ENCODE measurements around the gene ELFN1. TPM values are rescaled to one million over a fixed set of nuclear protein-coding genes. Genes with fewer than 3 reads are reported as not detected.

The ELFN1 gene
- total and polyA plus RNA-seq, 2 donors from 2014 or later: 3.5 to 3.8 TPM

GRCh38 chr7:1719913-1720312, 49.8 kb downstream of the ELFN1 start:
- DNase-seq (no peak), FAIRE-seq (no peak)
- Histone ChIP-seq H3K27me3 (ENCODE audit: control insufficient read depth, insufficient read depth, low read length) (no peaks in the 10 kb centered on the region), H3K36me3 (ENCODE audit: control insufficient read depth in 2 of 3, insufficient read depth in 3 of 3, low read length in 3 of 3) (no peaks in the 10 kb centered on the region), H3K9ac (ENCODE audit: low read length in 3 of 3) (no peak overlapping the region), H3K4me1 (ENCODE audit: control insufficient read depth in 2 of 3, insufficient read depth in 2 of 3, low read depth in 1 of 3, low read length in 3 of 3) (no peaks in the 10 kb centered on the region), H3K27ac (ENCODE audit: low read depth in 2 of 2, low read length in 2 of 2) (no peak overlapping the region), H3K4me3 (ENCODE audit: low read length in 3 of 3) (no peak overlapping the region), H3K9me3 (ENCODE audit: control insufficient read depth in 2 of 3, insufficient read depth in 1 of 3, low read length in 3 of 3) (no peaks in the 10 kb centered on the region)
- intact Hi-C loops (cut with DNase I): no loop called here
- TF ChIP-seq, protein P1, sequence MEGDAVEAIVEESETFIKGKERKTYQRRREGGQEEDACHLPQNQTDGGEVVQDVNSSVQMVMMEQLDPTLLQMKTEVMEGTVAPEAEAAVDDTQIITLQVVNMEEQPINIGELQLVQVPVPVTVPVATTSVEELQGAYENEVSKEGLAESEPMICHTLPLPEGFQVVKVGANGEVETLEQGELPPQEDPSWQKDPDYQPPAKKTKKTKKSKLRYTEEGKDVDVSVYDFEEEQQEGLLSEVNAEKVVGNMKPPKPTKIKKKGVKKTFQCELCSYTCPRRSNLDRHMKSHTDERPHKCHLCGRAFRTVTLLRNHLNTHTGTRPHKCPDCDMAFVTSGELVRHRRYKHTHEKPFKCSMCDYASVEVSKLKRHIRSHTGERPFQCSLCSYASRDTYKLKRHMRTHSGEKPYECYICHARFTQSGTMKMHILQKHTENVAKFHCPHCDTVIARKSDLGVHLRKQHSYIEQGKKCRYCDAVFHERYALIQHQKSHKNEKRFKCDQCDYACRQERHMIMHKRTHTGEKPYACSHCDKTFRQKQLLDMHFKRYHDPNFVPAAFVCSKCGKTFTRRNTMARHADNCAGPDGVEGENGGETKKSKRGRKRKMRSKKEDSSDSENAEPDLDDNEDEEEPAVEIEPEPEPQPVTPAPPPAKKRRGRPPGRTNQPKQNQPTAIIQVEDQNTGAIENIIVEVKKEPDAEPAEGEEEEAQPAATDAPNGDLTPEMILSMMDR (IDR thresholded peaks at IDR 0.05; ENCODE audit: borderline replicate concordance, extremely low read depth, insufficient read depth): no peak

DNA sequence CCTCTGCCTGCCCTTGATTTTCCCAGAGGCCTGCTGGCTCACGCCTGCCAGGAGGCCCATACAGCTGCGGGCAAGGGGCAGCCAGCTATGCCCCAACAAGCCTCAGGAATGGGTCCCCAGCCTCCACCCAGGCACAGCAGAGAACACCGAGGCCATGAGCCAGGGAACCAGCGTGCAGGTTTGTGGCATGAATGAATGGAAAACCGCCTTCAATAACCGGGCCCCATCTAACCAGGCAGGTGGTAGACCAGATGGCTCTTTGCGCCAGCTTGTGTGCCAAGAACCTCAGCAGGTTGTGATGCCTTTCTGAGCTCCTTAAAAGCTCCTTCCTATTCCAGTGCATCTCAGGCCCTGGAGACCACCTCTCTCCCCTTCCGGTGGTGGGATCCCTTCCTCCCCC, 50.2 kb downstream of the ELFN1 start:
- no peaks in the 10 kb centered on the region for H3K4me1 ChIP-seq (ENCODE audit: control insufficient read depth in 2 of 3, insufficient read depth in 2 of 3, low read depth in 1 of 3, low read length in 3 of 3)
- H3K36me3 ChIP-seq (ENCODE audit: control insufficient read depth in 2 of 3, insufficient read depth in 3 of 3, low read length in 3 of 3): no peaks in the 10 kb centered on the region
- TF ChIP-seq, protein P1 (IDR thresholded peaks at IDR 0.05; ENCODE audit: borderline replicate concordance, extremely low read depth, insufficient read depth): no peak
- no peak overlapping the region for H3K9ac ChIP-seq (ENCODE audit: low read length in 3 of 3)
- DNase-seq: peak in 1 of 5 donors; percentile 15
- no peaks in the 10 kb centered on the region for H3K9me3 ChIP-seq (ENCODE audit: control insufficient read depth in 2 of 3, insufficient read depth in 1 of 3, low read length in 3 of 3)
- H3K4me3 ChIP-seq (ENCODE audit: low read length in 3 of 3): no peak overlapping the region
- intact Hi-C loops (cut with DNase I): no loop called here
- no peaks in the 10 kb centered on the region for H3K27me3 ChIP-seq (ENCODE audit: control insufficient read depth, insufficient read depth, low read length)
- H3K27ac ChIP-seq (ENCODE audit: low read depth in 2 of 2, low read length in 2 of 2): no peak overlapping the region
- no peak for FAIRE-seq

- Histone ChIP-seq H3K9ac (ENCODE audit: low read length in 3 of 3) (no peak overlapping the region), H3K9me3 (ENCODE audit: control insufficient read depth in 2 of 3, insufficient read depth in 1 of 3, low read length in 3 of 3) (no peaks in the 10 kb centered on the region), H3K4me1 (ENCODE audit: control insufficient read depth in 2 of 3, insufficient read depth in 2 of 3, low read depth in 1 of 3, low read length in 3 of 3) (no peaks in the 10 kb centered on the region), H3K4me3 (ENCODE audit: low read length in 3 of 3) (no peak overlapping the region), H3K36me3 (ENCODE audit: control insufficient read depth in 2 of 3, insufficient read depth in 3 of 3, low read length in 3 of 3) (no peaks in the 10 kb centered on the region), H3K27ac (ENCODE audit: low read depth in 2 of 2, low read length in 2 of 2) (no peak overlapping the region), H3K27me3 (ENCODE audit: control insufficient read depth, insufficient read depth, low read length) (no peaks in the 10 kb centered on the region)
- DNase-seq (peak in 3 of 5 donors; percentile 21 to 38 (median 31)), FAIRE-seq (no peak)
- intact Hi-C loops (cut with DNase I): no loop called here
- TF ChIP-seq, protein P1 (IDR thresholded peaks at IDR 0.05; ENCODE audit: borderline replicate concordance, extremely low read depth, insufficient read depth): no peak
Observed at GRCh38 chr7:1721047-1721690, 51.1 kb downstream of the ELFN1 start.

GRCh38 chr7:1723254-1723653, 53.2 kb downstream of the ELFN1 start:
- intact Hi-C loops (cut with DNase I): no loop called here
- FAIRE-seq: no peak
- TF ChIP-seq, protein P1 (IDR thresholded peaks at IDR 0.05; ENCODE audit: borderline replicate concordance, extremely low read depth, insufficient read depth): no peak

More at GRCh38 chr7:1723254-1723653, 53.2 kb downstream of the ELFN1 start:
- no peak overlapping the region for H3K27ac ChIP-seq (ENCODE audit: low read depth in 2 of 2, low read length in 2 of 2)
- H3K9ac ChIP-seq (ENCODE audit: low read length in 3 of 3): no peak overlapping the region
- no peaks in the 10 kb centered on the region for H3K9me3 ChIP-seq (ENCODE audit: control insufficient read depth in 2 of 3, insufficient read depth in 1 of 3, low read length in 3 of 3)
- no peak overlapping the region for H3K4me3 ChIP-seq (ENCODE audit: low read length in 3 of 3)
- H3K36me3 ChIP-seq (ENCODE audit: control insufficient read depth in 2 of 3, insufficient read depth in 3 of 3, low read length in 3 of 3): no peaks in the 10 kb centered on the region
- H3K27me3 ChIP-seq (ENCODE audit: control insufficient read depth, insufficient read depth, low read length): no peaks in the 10 kb centered on the region
- DNase-seq: peak in 1 of 5 donors; percentile 38
- H3K4me1 ChIP-seq (ENCODE audit: control insufficient read depth in 2 of 3, insufficient read depth in 2 of 3, low read depth in 1 of 3, low read length in 3 of 3): no peaks in the 10 kb centered on the region

Measured in kidney (tissue), 14 donors.